CD4-positive, alpha-beta T cell treated with Interleukin-4 for 1 hour (primary cell): Measurements from ENCODE around the gene SURF6.
A peak's percentile ranks its signal among the peaks of the same experiment; 100 is the strongest.
"Not testable (repeated sequence)": the region's sequence is repeated elsewhere in the genome, so short reads cannot be mapped to it uniquely, and the experiment has no call there.

Source experiments
- DNase-seq, 2 donors: peaks; one replicate each; pipeline ENCODE4 v3.0.0-alpha.2; 2020 to 2022

The SURF6 gene

GRCh38 chr9:133347515-133347984 lies 11.6 kb upstream of the SURF6 start:
- DNase-seq = peak; percentile 61 to 71

GRCh38 chr9:133346021-133346785 lies 10.2 kb upstream of the SURF6 start:
- DNase-seq = no peak

GRCh38 chr9:133345596-133345995 lies 9.6 kb upstream of the SURF6 start:
- no peak for DNase-seq

GRCh38 chr9:133344979-133345378 lies 9.0 kb upstream of the SURF6 start:
- no peak for DNase-seq

- DNase-seq = no peak
Observed at GRCh38 chr9:133344071-133344470, 8.1 kb upstream of the SURF6 start.

- no peak for DNase-seq
Observed at GRCh38 chr9:133342570-133342969, 6.6 kb upstream of the SURF6 start.

- DNase-seq = no peak
Observed at GRCh38 chr9:133342069-133342406, 6.0 kb upstream of the SURF6 start.

- DNase-seq = peak in 1 of 2 donors; percentile 47
Observed at GRCh38 chr9:133341369-133342068, 5.5 kb upstream of the SURF6 start.

GRCh38 chr9:133340916-133341315 lies 4.9 kb upstream of the SURF6 start:
- no peak for DNase-seq

- DNase-seq = no peak
Observed at GRCh38 chr9:133340256-133340655, 4.3 kb upstream of the SURF6 start.

- DNase-seq = no peak
Observed at GRCh38 chr9:133339641-133340040, 3.7 kb upstream of the SURF6 start.

GRCh38 chr9:133334888-133335287 lies 1.1 kb downstream of the SURF6 start:
- not testable (repeated sequence) for DNase-seq

GRCh38 chr9:133334161-133334560 lies 1.8 kb downstream of the SURF6 start:
- DNase-seq = no peak

- DNase-seq = no peak
Observed at GRCh38 chr9:133333566-133333965, 2.4 kb downstream of the SURF6 start.

- DNase-seq = no peak
Observed at GRCh38 chr9:133333011-133333410, 3.0 kb downstream of the SURF6 start.

GRCh38 chr9:133332381-133332730 lies 3.6 kb downstream of the SURF6 start:
- DNase-seq = no peak

- DNase-seq = no peak
Observed at GRCh38 chr9:133331641-133332380, 4.2 kb downstream of the SURF6 start.

- no peak for DNase-seq
Observed at GRCh38 chr9:133331221-133331620, 4.8 kb downstream of the SURF6 start.

- DNase-seq = not testable (repeated sequence)
Observed at GRCh38 chr9:133329306-133330156, 6.5 kb downstream of the SURF6 start.

GRCh38 chr9:133327834-133328484 lies 8.0 kb downstream of the SURF6 start:
- no peak for DNase-seq

GRCh38 chr9:133327021-133327420 lies 9.0 kb downstream of the SURF6 start:
- DNase-seq = not testable (repeated sequence)

GRCh38 chr9:133323991-133324703 lies 11.8 kb downstream of the SURF6 start:
- DNase-seq = no peak
